Activated CD8-positive, alpha-beta T cell treated with anti-CD3 and anti-CD28 coated beads, Interleukin-2, amount 10 ng/mL, durations not matched to agents 7 days and 5 days (primary cell): Measurements from ENCODE around the gene APH1B. TPM values are rescaled to one million over a fixed set of nuclear protein-coding genes. Genes with fewer than 3 reads are reported as not detected.
"Not testable (repeated sequence)": the region's sequence is repeated elsewhere in the genome, so short reads cannot be mapped to it uniquely, and the experiment has no call there.

Experiments used
- ATAC-seq: fragments of 150-1000 bp; cut with Tn5 transposase; one replicate; pipeline ENCODE4 v1.10.0; 2021; ENCODE audit warnings: moderate library complexity
- CTCF ChIA-PET: fragments of 350-600 bp; sonication (Branson Sonifier 250); formaldehyde crosslinking; loops from one replicate; lab custom pipeline; 2021; ENCODE audit warnings: antibody characterized with exemption; lab: Charles Lee
- POLR2A ChIA-PET: fragments of 350-600 bp; sonication (Branson Sonifier 250); formaldehyde crosslinking; loops from one replicate; lab custom pipeline; 2021; ENCODE audit warnings: antibody characterized with exemption; lab: Charles Lee
- DNase-seq: peaks from one replicate; pipeline ENCODE4 v3.0.0-alpha.2; 2020
- H3K27ac Mint-ChIP-seq: one replicate; pipeline ENCODE4 v1.8.0; 2021; ENCODE audit warnings: mild to moderate bottlenecking, mixed read lengths
- H3K27me3 Mint-ChIP-seq: one replicate; pipeline ENCODE4 v1.8.0; 2021; ENCODE audit warnings: low read depth, mixed read lengths
- H3K36me3 Mint-ChIP-seq: one replicate; pipeline ENCODE4 v1.8.0; 2021; ENCODE audit warnings: low read depth, mixed read lengths
- H3K4me1 Mint-ChIP-seq: one replicate; pipeline ENCODE4 v1.8.0; 2021; ENCODE audit warnings: low read depth, mixed read lengths
- H3K4me3 Mint-ChIP-seq: one replicate; pipeline ENCODE4 v1.8.0; 2021; ENCODE audit warnings: mild to moderate bottlenecking, mixed read lengths
- H3K9me3 Mint-ChIP-seq: one replicate; pipeline ENCODE4 v1.8.0; 2022; ENCODE audit warnings: mixed read lengths; ENCODE audit not compliant: insufficient read depth
- total RNA-seq, 2 experiments: library from RNA; stranded (reverse); gene quantifications; one replicate each; pipeline ENCODE4 v1.2.3, GENCODE V29; 2021

APH1B gene
- total RNA-seq, 2 experiments from 2014 or later: 9.1 to 10.1 TPM

DNA sequence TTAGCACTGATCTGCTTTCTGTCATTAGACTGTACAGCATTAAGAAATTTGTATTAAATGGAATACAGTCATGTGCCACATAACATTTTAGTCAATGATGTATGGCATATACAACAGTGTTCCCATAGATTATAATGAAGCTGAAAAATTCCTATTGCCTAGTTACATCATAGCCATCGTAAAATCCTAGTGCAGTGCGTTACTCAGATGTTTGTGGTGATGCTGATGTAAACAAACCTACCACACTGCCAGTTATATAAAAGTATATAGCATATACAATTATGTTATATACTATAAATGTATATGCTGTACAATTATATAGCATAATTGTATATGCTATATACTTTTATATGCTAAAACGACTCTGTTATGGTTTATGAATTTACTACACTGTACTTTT is 41.7 kb downstream of the APH1B start:
- Mint-ChIP-seq H3K4me1 (no peaks in the 10 kb centered on the region), H3K27me3 (peaks cover 6% of the 10 kb centered on the region), H3K36me3 (no peaks in the 10 kb centered on the region), H3K27ac (no peak overlapping the region), H3K4me3 (no peak overlapping the region), H3K9me3 (no peaks in the 10 kb centered on the region)
- POLR2A ChIA-PET: no interaction called here
- ATAC-seq (no peak), DNase-seq (no peak)
- CTCF ChIA-PET: no interaction called here

DNA sequence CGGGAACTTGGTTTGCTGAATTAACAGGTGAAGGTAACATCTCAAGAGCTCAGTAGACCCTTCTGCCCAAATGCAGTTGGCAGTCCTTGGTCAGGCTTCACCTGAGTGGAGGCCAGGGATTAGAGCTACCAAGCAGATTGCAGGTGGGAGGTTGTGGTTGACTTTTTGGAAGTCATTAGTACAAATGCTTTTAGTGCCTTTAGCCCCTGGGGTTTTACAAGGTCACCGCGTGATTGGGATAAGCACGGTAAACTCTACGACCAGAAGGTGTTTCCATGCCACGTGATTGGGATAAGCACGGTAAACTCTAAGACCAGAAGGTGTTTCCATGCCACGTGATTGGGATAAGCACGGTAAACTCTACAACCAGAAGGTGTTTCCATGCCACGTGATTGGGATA is 43.0 kb downstream of the APH1B start:
- H3K4me3 Mint-ChIP-seq, H3K36me3 Mint-ChIP-seq, DNase-seq, POLR2A ChIA-PET, ATAC-seq, H3K9me3 Mint-ChIP-seq, H3K4me1 Mint-ChIP-seq, H3K27ac Mint-ChIP-seq, CTCF ChIA-PET, H3K27me3 Mint-ChIP-seq: not testable (repeated sequence)

DNA sequence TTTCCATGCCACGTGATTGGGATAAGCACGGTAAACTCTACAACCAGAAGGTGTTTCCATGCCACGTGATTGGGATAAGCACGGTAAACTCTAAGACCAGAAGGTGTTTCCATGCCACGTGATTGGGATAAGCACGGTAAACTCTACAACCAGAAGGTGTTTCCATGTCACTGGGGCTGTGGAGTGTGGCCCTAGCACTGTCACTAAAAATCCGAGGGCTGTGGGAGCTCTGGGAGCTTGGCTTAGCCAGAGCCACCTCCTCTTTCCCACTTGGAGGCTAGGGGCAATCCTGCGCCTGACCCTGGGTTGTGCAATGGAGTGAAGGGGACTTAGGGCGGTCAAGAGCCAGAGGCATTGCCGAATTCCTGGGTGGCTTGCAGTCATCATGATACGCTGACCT is 43.6 kb downstream of the APH1B start:
- H3K4me1 Mint-ChIP-seq, H3K9me3 Mint-ChIP-seq, ATAC-seq, H3K27me3 Mint-ChIP-seq, DNase-seq, CTCF ChIA-PET, POLR2A ChIA-PET, H3K36me3 Mint-ChIP-seq, H3K27ac Mint-ChIP-seq, H3K4me3 Mint-ChIP-seq: not testable (repeated sequence)

GRCh38 chr15:63321462-63321861 is 44.1 kb downstream of the APH1B start:
- H3K36me3 Mint-ChIP-seq: no peaks in the 10 kb centered on the region
- no peak overlapping the region for H3K4me3 Mint-ChIP-seq
- peaks cover 2% of the 10 kb centered on the region for H3K27me3 Mint-ChIP-seq
- CTCF ChIA-PET: no interaction called here
- no peak for DNase-seq
- no peaks in the 10 kb centered on the region for H3K4me1 Mint-ChIP-seq
- no peak for ATAC-seq
- POLR2A ChIA-PET: no interaction called here
- H3K27ac Mint-ChIP-seq: no peak overlapping the region
- H3K9me3 Mint-ChIP-seq: no peaks in the 10 kb centered on the region

DNA sequence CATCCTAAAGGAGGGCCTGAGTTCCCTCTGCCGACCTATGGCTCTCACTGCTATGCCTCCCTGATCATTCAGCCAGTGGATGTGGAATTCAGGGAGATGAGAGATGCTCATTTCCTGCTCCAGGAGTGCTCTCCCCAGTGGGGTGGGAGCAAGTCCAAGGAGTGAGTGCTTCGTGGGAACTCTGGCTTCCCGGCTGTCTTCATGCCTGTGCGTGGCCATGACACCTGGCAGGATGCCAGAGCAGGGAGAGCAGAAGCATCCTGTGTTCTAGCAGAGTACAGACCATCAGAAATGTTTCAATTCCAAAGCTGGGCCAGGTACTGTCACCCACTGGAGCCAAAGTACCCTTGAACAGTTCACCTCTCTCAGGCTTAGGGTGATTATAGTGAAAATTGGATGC is 45.1 kb downstream of the APH1B start:
- Mint-ChIP-seq H3K4me3 (no peak overlapping the region), H3K27ac (no peak overlapping the region), H3K27me3 (no peaks in the 10 kb centered on the region), H3K4me1 (no peaks in the 10 kb centered on the region), H3K36me3 (no peaks in the 10 kb centered on the region), H3K9me3 (no peaks in the 10 kb centered on the region)
- ChIA-PET POLR2A (interaction anchor here (0.7 kb wide), 1 partner anchor 783 kb away, joined by 3 read pairs; no protein-coding TSS in a partner anchor), CTCF (no interaction called here)
- ATAC-seq (no peak), DNase-seq (no peak)

DNA sequence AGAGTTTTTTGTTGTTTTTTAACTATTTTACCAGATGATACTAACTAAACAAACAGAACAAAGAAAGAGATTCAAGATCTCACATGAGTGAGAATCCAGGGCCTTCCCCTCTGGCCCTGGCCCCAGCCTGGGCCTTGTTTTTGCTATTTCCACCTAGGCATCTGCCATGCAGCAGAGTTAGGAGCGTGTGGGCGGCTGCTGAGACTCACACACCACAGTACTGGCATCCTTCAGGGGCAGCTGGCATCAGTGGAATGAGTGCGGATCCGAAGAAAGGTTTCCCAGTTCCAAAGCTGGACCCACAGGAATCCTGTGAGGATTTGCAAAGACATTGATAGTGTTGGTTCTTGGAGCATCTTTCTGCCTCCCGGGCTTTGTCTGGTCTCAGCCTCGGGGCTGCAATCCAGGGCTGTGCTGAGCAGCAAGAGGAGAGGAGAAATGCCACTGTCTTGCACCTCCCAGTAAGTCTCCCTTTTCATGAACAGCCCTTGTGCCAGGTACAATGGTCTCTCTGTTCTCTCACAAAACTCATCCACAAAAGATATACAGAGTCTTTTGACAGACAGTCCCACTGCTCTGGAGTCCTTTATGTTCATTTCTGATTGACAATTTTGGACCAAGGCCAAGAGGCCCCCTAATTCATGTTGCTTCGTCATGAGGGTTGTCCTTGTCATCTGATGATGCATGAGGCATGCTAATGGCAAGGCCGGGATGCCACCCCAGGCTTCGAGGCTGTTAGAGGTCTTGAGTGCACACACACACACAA is 46.6 kb downstream of the APH1B start:
- Mint-ChIP-seq H3K9me3 (no peaks in the 10 kb centered on the region), H3K4me3 (no peak overlapping the region), H3K27me3 (no peaks in the 10 kb centered on the region), H3K4me1 (no peaks in the 10 kb centered on the region), H3K27ac (no peak overlapping the region), H3K36me3 (no peaks in the 10 kb centered on the region)
- no peak for ATAC-seq
- ChIA-PET POLR2A (no interaction called here), CTCF (no interaction called here)
- no peak for DNase-seq

GRCh38 chr15:63324770-63325169 is 47.4 kb downstream of the APH1B start:
- Mint-ChIP-seq H3K4me1 (no peaks in the 10 kb centered on the region), H3K4me3 (no peak overlapping the region), H3K27ac (no peak overlapping the region), H3K9me3 (no peaks in the 10 kb centered on the region), H3K27me3 (no peaks in the 10 kb centered on the region), H3K36me3 (no peaks in the 10 kb centered on the region)
- no peak for DNase-seq
- ChIA-PET CTCF (no interaction called here), POLR2A (no interaction called here)
- no peak for ATAC-seq

- Mint-ChIP-seq H3K4me1 (no peaks in the 10 kb centered on the region), H3K36me3 (no peaks in the 10 kb centered on the region), H3K9me3 (no peaks in the 10 kb centered on the region), H3K27ac (no peak overlapping the region), H3K27me3 (no peaks in the 10 kb centered on the region), H3K4me3 (no peak overlapping the region)
- ATAC-seq (no peak), DNase-seq (no peak)
- POLR2A ChIA-PET: no interaction called here
- CTCF ChIA-PET: no interaction called here
Observed at GRCh38 chr15:63327648-63328421, 50.4 kb downstream of the APH1B start.

DNA sequence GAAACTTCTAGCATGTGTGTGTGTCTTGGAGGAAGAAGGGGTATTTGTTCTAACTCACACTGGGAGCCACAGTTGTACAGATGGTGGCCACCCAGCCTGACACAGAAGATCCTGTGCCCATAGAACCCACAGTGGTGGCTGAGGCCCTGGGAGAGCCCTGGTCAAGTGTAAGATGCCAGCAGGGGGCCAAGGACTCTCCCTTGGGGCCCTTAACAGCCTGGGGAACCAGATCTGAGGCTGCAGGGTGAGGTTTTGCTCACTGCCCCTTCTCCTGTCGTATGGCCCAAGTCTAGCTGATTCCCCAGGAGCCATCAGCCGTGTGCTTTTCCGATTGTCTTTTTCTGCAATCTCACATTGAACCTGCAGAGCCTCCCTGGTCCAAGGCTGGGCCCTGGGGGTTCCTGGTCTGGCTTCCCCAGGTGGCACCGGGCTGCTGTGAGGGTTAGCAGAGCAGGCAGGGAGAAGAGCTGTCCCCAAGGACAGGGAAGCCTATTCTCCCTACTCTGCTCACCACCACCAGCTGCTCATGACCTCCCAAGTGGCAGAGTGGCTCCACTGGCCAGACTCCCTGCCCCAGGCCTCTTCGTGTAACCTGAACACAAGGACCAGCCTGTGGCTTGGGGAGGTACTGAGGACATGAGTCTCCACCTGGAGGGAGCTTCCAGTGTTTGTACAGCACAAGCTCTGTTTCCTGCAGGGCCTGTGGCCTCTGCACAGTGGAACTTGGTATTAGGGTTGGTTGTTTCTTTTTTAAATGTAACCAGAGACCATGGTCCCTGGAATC is 52.4 kb downstream of the APH1B start:
- ChIA-PET POLR2A (no interaction called here), CTCF (no interaction called here)
- no peak overlapping the region for H3K27ac Mint-ChIP-seq
- DNase-seq (no peak), ATAC-seq (no peak)
- no peak overlapping the region for H3K4me3 Mint-ChIP-seq
- H3K27me3 Mint-ChIP-seq: no peaks in the 10 kb centered on the region
- no peaks in the 10 kb centered on the region for H3K4me1 Mint-ChIP-seq
- H3K9me3 Mint-ChIP-seq: no peaks in the 10 kb centered on the region
- H3K36me3 Mint-ChIP-seq: no peaks in the 10 kb centered on the region

GRCh38 chr15:63330926-63331325 is 53.5 kb downstream of the APH1B start:
- Mint-ChIP-seq H3K4me1 (no peaks in the 10 kb centered on the region), H3K4me3 (no peak overlapping the region), H3K27me3 (no peaks in the 10 kb centered on the region), H3K9me3 (no peaks in the 10 kb centered on the region), H3K36me3 (no peaks in the 10 kb centered on the region), H3K27ac (no peak overlapping the region)
- ATAC-seq (no peak), DNase-seq (no peak)
- ChIA-PET POLR2A (no interaction called here), CTCF (no interaction called here)

DNA sequence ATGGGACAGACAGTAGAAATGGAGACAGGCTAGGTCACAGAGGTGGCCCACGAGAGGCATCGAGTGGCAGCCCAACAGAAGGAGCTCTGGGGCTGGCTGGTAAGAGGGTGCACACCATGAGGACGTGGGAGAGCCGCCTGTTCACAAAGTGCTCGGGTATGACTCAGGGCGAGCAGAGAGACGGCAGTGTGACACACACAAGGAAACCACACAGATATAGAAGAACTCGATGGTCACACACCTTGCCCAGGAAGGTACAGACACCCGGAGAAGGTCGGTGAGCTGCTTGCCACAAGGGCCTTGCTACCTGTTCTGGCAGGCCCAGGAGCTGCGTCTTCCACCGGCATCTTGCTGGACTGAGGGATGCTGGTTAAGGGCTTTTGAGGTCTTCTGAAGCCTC is 54.1 kb downstream of the APH1B start:
- Mint-ChIP-seq H3K36me3 (no peaks in the 10 kb centered on the region), H3K9me3 (no peaks in the 10 kb centered on the region), H3K4me1 (no peaks in the 10 kb centered on the region), H3K4me3 (no peak overlapping the region), H3K27ac (no peak overlapping the region), H3K27me3 (no peaks in the 10 kb centered on the region)
- POLR2A ChIA-PET: no interaction called here
- CTCF ChIA-PET: interaction anchor here (1.5 kb wide), 1 partner anchor 283 kb away, joined by 5 read pairs; no protein-coding TSS in a partner anchor
- DNase-seq (no peak), ATAC-seq (no peak)
